H1 (cell line): ENCODE measurements around the gene SORL1-AS1.

Experiments
- CTCF ChIA-PET: fragments of 300-600 bp; sonication (Branson Sonifier 250); formaldehyde crosslinking; loops from one replicate; lab custom pipeline; 2021; ENCODE audit not compliant: partially characterized antibody; lab: Charles Lee
- POLR2A ChIA-PET: fragments of 300-600 bp; sonication (Branson Sonifier 250); formaldehyde crosslinking; loops from one replicate; lab custom pipeline; 2021; ENCODE audit warnings: inconsistent platforms; ENCODE audit not compliant: partially characterized antibody; lab: Charles Lee
- DNase-seq, 2 experiments: peaks; one replicate each; pipeline versions ENCODE4 v3.0.0 to v3.0.0-alpha.2; 2010 to 2022; ENCODE audit warnings: low spot score in 2 of 2, low read depth in 1 of 2, mixed read lengths in 1 of 2
- FAIRE-seq: peaks from 2 replicates; lab custom pipeline; 2011; peaks lifted over from hg19 to GRCh38; lab: Jason Lieb, UNC
- H2AFZ ChIP-seq: 2 replicates; pipeline ENCODE4 v1.8.1; 2012; ENCODE audit warnings: low read length, inconsistent platforms
- H2AK5ac ChIP-seq: 2 replicates; pipeline ENCODE4 v1.6.1; 2013; ENCODE audit warnings: low read depth, low read length
- H2BK120ac ChIP-seq: replicated peaks from 2 replicates; pipeline ENCODE3; 2013; ENCODE audit warnings: low read depth, low read length, inconsistent platforms
- H2BK12ac ChIP-seq: 2 replicates; pipeline ENCODE4 v1.6.1; 2013; ENCODE audit warnings: low read depth, low read length
- H2BK15ac ChIP-seq: 2 replicates; pipeline ENCODE4 v1.6.1; 2013; ENCODE audit warnings: low read length
- H2BK20ac ChIP-seq: 2 replicates; pipeline ENCODE4 v1.6.1; 2013; ENCODE audit warnings: low read length
- H2BK5ac ChIP-seq: 2 replicates; pipeline ENCODE4 v1.6.1; 2013; ENCODE audit warnings: low read depth, low read length
- H3K14ac ChIP-seq: 2 replicates; pipeline ENCODE4 v1.6.1; 2013; ENCODE audit warnings: inconsistent platforms; ENCODE audit not compliant: insufficient read length
- H3K18ac ChIP-seq: 2 replicates; pipeline ENCODE4 v1.6.1; 2013; ENCODE audit warnings: low read length; ENCODE audit errors: extremely low read depth
- H3K23ac ChIP-seq: 2 replicates; pipeline ENCODE4 v1.6.1; 2013; ENCODE audit warnings: inconsistent platforms; ENCODE audit not compliant: insufficient read length
- H3K23me2 ChIP-seq: 2 replicates; pipeline ENCODE4 v1.6.1; 2013; ENCODE audit warnings: low read depth, low read length
- H3K27ac ChIP-seq: 2 replicates; pipeline ENCODE4 v1.6.1; 2011; ENCODE audit warnings: low read depth, low read length, inconsistent platforms
- H3K27me3 ChIP-seq, 4 experiments: replicated peaks in 1 of 4; 1 replicate in 1 of 4; 2 replicates in 3 of 4; pipeline versions ENCODE4 v1.6.1 to v1.8.1; 2011 to 2013; ENCODE audit warnings: low read length in 3 of 4, mild to moderate bottlenecking in 3 of 4, inconsistent platforms in 2 of 4, mixed read lengths in 2 of 4, moderate library complexity in 1 of 4; ENCODE audit not compliant: control insufficient read depth in 3 of 4, insufficient read depth in 3 of 4; ENCODE audit errors: extremely low read depth in 1 of 4
- H3K36me3 ChIP-seq, 4 experiments: 2 replicates each; pipeline versions ENCODE4 v1.6.1 to v1.8.1; 2011 to 2013; ENCODE audit warnings: mild to moderate bottlenecking in 4 of 4, low read length in 3 of 4, moderate library complexity in 2 of 4, control low read depth in 1 of 4, inconsistent platforms in 1 of 4; ENCODE audit not compliant: insufficient read depth in 4 of 4, control insufficient read depth in 2 of 4
- H3K4ac ChIP-seq: replicated peaks from 2 replicates; pipeline ENCODE3; 2013; ENCODE audit warnings: low read length, low read depth, mixed read lengths, inconsistent platforms; ENCODE audit not compliant: insufficient read length
- H3K4me1 ChIP-seq, 4 experiments: replicated peaks in 1 of 4; 1 replicate in 1 of 4; 2 replicates in 3 of 4; pipeline versions ENCODE4 v1.6.1 to v1.8.1; 2011 to 2013; ENCODE audit warnings: low read length in 3 of 4, inconsistent platforms in 2 of 4, mixed read lengths in 1 of 4; ENCODE audit not compliant: insufficient read depth in 4 of 4, control insufficient read depth in 3 of 4
- H3K4me2 ChIP-seq, 2 experiments: 2 replicates each; pipeline versions ENCODE4 v1.6.1 to v1.8.1; 2011 to 2013; ENCODE audit warnings: low read depth in 2 of 2, low read length in 2 of 2, control low read depth in 1 of 2, inconsistent platforms in 1 of 2, mild to moderate bottlenecking in 1 of 2; ENCODE audit not compliant: insufficient read depth in 1 of 2
- H3K4me3 ChIP-seq, 4 experiments: fragments of 200-600, 300-600 bp in 1 of 4; sonication (generic), shearing (Covaris generic), sonication (Bioruptor Twin) in 1 of 4; 2 replicates each; pipeline versions ENCODE4 v1.5.1 to v1.8.1; 2011 to 2016; ENCODE audit warnings: low read length in 4 of 4, low read depth in 3 of 4, control low read depth in 2 of 4, inconsistent platforms in 2 of 4, mild to moderate bottlenecking in 2 of 4, mixed read lengths in 1 of 4, moderate library complexity in 1 of 4; ENCODE audit not compliant: insufficient read depth in 2 of 4; ENCODE audit errors: extremely low read depth in 1 of 4
- H3K56ac ChIP-seq: replicated peaks from 2 replicates; pipeline ENCODE3; 2013; ENCODE audit warnings: low read depth, mild to moderate bottlenecking, mixed read lengths, low read length, inconsistent platforms; ENCODE audit not compliant: insufficient read length
- H3K79me1 ChIP-seq: 2 replicates; pipeline ENCODE4 v1.6.1; 2013; ENCODE audit warnings: low read depth, low read length, control low read depth
- H3K79me2 ChIP-seq, 2 experiments: 2 replicates each; pipeline versions ENCODE4 v1.6.1 to v1.8.1; 2012 to 2013; ENCODE audit warnings: low read length in 2 of 2, mild to moderate bottlenecking in 2 of 2, inconsistent platforms in 1 of 2; ENCODE audit not compliant: insufficient read depth in 2 of 2, control insufficient read depth in 1 of 2
- H3K9ac ChIP-seq, 4 experiments: replicated peaks in 1 of 4; 1 replicate in 1 of 4; 2 replicates in 3 of 4; pipeline versions ENCODE4 v1.6.1 to v1.8.1; 2011 to 2013; ENCODE audit warnings: low read depth in 3 of 4, low read length in 3 of 4, control low read depth in 2 of 4, mild to moderate bottlenecking in 2 of 4, moderate library complexity in 2 of 4, inconsistent platforms in 1 of 4; ENCODE audit errors: extremely low read depth in 1 of 4
- H3K9me3 ChIP-seq, 2 experiments: 2 replicates each; pipeline versions ENCODE4 v1.6.1 to v1.8.1; 2012 to 2013; ENCODE audit warnings: mild to moderate bottlenecking in 2 of 2, moderate library complexity in 2 of 2, control low read depth in 1 of 2, inconsistent platforms in 1 of 2, low read depth in 1 of 2, low read length in 1 of 2, mixed read lengths in 1 of 2; ENCODE audit not compliant: insufficient read depth in 2 of 2
- H4K20me1 ChIP-seq, 2 experiments: replicated peaks in 1 of 2; 2 replicates each; pipeline versions ENCODE3 to v1.8.1; 2011 to 2013; ENCODE audit warnings: inconsistent platforms in 2 of 2, low read length in 2 of 2, mild to moderate bottlenecking in 1 of 2; ENCODE audit not compliant: insufficient read depth in 2 of 2, control insufficient read depth in 1 of 2
- H4K5ac ChIP-seq: 2 replicates; pipeline ENCODE4 v1.6.1; 2013; ENCODE audit warnings: low read length, low read depth, mixed read lengths, inconsistent platforms; ENCODE audit not compliant: insufficient read length
- H4K8ac ChIP-seq: 2 replicates; pipeline ENCODE4 v1.8.0; 2013; ENCODE audit warnings: mild to moderate bottlenecking, moderate library complexity, low read length, inconsistent platforms; ENCODE audit not compliant: insufficient read depth; ENCODE audit errors: extremely low read depth
- H4K91ac ChIP-seq: replicated peaks from 2 replicates; pipeline ENCODE3; 2013; ENCODE audit warnings: low read length, mixed read lengths, inconsistent platforms; ENCODE audit not compliant: insufficient read length
- BCL11A ChIP-seq, 2 experiments: IDR thresholded peaks; one replicate each; pipeline ENCODE4 v1.6.1; 2011; ENCODE audit warnings: low read depth in 2 of 2, low read length in 2 of 2, mild to moderate bottlenecking in 2 of 2
- E2F6 ChIP-seq: IDR thresholded peaks from 2 replicates; pipeline ENCODE4 v1.6.1; 2012; ENCODE audit warnings: inconsistent platforms
- EZH2 ChIP-seq: fragments of 200-600 bp; sonication (generic); IDR thresholded peaks from 2 replicates; pipeline ENCODE4 v1.7.1; 2012; ENCODE audit warnings: low read depth, mild to moderate bottlenecking, moderate library complexity, low read length, inconsistent platforms; ENCODE audit not compliant: severe bottlenecking
- POLR2AphosphoS5 ChIP-seq: IDR thresholded peaks from 2 replicates; pipeline ENCODE4 v1.6.1; 2011; ENCODE audit warnings: low read depth, low read length
- WGBS, 2 experiments: shearing (Covaris generic) in 1 of 2; methylation state at CpG; one replicate each; pipeline versions ENCODE4 v1.1.6 to v1.1.7; 2013 to 2015; ENCODE audit warnings: low lambda C conversion rate in 2 of 2, mixed read lengths in 2 of 2, inconsistent platforms in 1 of 2, low coverage in 1 of 2, missing lambda C conversion rate in 1 of 2; ENCODE audit not compliant: insufficient replicate concordance in 2 of 2, insufficient coverage in 1 of 2, insufficient read length in 1 of 2; ENCODE audit errors: extremely low coverage in 1 of 2, missing lambda C conversion rate in 1 of 2; 5-methylcytosine and 5-hydroxymethylcytosine counted together

The SORL1-AS1 gene

GRCh38 chr11:121497176-121497998 lies 44.6 kb upstream of the SORL1-AS1 start:
- FAIRE-seq (peak; percentile 57), DNase-seq (peak in 1 of 2 experiments; percentile 23)
- TF ChIP-seq EZH2, result no peak
- TF ChIP-seq E2F6, result no peak
- no peak for TF ChIP-seq BCL11A (IDR thresholded peaks at IDR 0.05; ENCODE audit: low read depth in 2 of 2, low read length in 2 of 2)
- TF ChIP-seq POLR2AphosphoS5, result no peak
- no peak overlapping the region for H3K4me3 ChIP-seq
- no peak overlapping the region for H3K4me2 ChIP-seq
- no peak overlapping the region for H3K18ac ChIP-seq
- WGBS, 2 experiments, result 65% methylated on average over 5 of the region's 5 CpGs; no CpG with 5 or more reads in 1 of the 2 experiments
- H4K5ac ChIP-seq, result no peak overlapping the region
- POLR2A ChIA-PET, result no interaction called here
- no peak overlapping the region for H2BK12ac ChIP-seq
- H2AFZ ChIP-seq, result no peak overlapping the region
- H2AK5ac ChIP-seq, result no peak overlapping the region
- no peak overlapping the region for H3K56ac ChIP-seq
- no peak overlapping the region for H4K91ac ChIP-seq
- H3K4me1 ChIP-seq, result peaks cover 0 to 11% (median 6%) of the 10 kb centered on the region in 4 experiments; a peak in 4 of 7 replicates
- H3K9ac ChIP-seq, result no peak overlapping the region
- peaks cover 3 to 50% (median 21%) of the 10 kb centered on the region in 4 experiments; a peak in 5 of 8 replicates for H3K36me3 ChIP-seq
- H4K20me1 ChIP-seq, result no peaks in the 10 kb centered on the region
- no peaks in the 10 kb centered on the region for H3K27me3 ChIP-seq
- peak overlapping the region; percentile 60 for H3K27ac ChIP-seq
- H3K23ac ChIP-seq, result no peak overlapping the region
- no peaks in the 10 kb centered on the region for H3K79me2 ChIP-seq
- no peak overlapping the region for H2BK20ac ChIP-seq
- no peak overlapping the region for H2BK5ac ChIP-seq
- no peaks in the 10 kb centered on the region; the same call in 1 of the 2 replicates for H3K79me1 ChIP-seq
- no peak overlapping the region for H2BK15ac ChIP-seq
- H3K9me3 ChIP-seq, result no peaks in the 10 kb centered on the region
- no peak overlapping the region for H4K8ac ChIP-seq
- CTCF ChIA-PET, result no interaction called here
- H3K23me2 ChIP-seq, result no peaks in the 10 kb centered on the region
- no peak overlapping the region for H3K4ac ChIP-seq
- H2BK120ac ChIP-seq, result no peak overlapping the region
- H3K14ac ChIP-seq, result no peak overlapping the region
